Stimulated activated CD4-positive, alpha-beta T cell treated with anti-CD3 and anti-CD28 coated beads, Interleukin-2, amount 100 ng/mL, for 24 hours (primary cell): ENCODE measurements around the gene KDM2B.
"Not testable (repeated sequence)": the region's sequence is repeated elsewhere in the genome, so short reads cannot be mapped to it uniquely, and the experiment has no call there.

Experiments
- DNase-seq, 2 donors: peaks; one replicate each; pipeline ENCODE4 v3.0.0-alpha.2; 2020

KDM2B gene

DNA sequence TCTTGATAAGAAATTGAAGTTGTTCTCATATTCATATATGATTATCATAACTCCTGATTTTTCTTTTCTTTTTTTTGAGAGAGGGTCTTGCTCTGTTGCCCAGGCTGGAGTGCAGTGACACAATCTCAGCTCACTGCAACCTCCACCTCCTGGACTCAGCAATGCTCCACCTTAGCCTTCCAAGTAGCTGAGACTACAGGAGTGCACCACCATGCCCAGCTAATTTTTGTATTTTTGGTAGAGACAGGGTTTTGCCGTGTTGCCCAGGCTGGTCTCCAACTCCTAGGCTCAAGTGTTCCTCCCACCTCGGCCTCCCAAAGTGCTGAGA is 2.5 kb upstream of the KDM2B start:
- DNase-seq: not testable (repeated sequence)

DNA sequence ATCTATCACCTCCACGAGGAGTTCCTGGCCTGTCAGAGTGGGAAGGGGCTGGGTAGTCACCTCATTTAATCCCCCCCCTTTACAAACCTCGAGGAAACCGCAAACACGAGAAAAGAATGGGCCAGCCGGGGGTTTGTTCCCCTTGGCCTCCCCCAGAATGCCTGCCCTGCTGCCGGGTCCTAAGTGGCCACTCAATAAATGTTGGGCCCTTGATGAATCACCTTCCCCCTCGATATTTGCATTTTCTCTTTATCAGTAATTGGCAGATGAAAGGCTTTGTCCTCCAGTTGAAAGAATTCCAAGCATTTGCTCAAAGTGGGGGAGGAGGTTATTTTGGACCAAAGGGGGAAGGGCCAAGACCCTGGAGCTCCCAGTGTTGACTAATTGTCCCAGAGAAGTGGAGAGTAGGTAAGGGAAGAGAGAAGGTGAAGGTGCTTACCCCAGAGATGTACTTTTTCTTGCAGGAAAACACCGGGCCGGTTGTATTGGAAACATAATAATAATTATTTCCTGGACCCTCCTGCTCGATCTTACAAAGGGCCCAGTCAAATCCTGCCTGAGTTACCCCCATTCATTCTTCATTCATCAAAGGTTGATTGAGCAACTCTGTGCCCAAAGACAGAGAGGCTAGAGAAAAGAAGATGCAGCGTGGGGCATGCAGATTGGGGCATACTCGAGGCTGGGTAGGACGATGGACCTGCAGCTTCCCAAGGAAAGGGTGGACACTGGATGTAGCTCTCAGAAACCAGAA is 1.9 kb upstream of the KDM2B start:
- no peak for DNase-seq

DNA sequence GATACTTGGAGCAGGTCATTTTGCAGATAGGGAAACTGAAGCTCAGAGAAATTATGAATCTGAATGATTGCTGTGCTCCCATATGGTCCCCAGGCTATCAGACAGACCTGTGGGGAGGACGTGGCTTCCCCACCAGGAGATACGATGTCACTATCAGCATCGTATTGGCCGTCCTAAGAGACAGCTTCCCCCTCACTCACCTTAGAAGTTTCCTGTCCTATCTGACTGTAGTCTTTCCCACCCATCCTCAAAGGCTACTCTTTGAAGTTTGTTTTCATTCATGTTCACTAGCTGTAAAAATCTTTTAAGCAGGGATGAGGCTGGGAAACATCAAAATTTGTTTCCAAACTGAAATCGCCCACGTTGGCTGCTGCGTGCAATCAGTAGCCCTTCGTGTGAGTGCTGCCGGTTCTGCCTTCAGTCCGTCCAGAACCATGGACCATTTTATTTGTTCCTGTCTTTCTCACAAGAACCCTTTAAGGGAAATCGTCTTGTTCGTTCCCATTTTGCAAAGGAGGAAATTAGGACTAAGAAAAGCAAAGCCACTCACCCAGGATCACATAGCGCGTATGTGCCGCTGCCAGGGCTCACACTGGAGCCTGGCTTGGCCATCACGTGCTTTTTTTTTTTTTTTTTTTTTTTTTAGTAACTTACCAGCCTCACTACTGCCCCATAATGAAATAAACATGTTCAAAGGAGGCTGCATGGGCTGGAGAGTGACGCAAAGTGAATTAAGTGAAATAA is 1.0 kb upstream of the KDM2B start:
- peak in 1 of 2 donors; percentile 7 for DNase-seq

GRCh38 chr12:121579981-121580868 is 598 bp downstream of the KDM2B start:
- DNase-seq: peak; percentile 76 to 77

DNA sequence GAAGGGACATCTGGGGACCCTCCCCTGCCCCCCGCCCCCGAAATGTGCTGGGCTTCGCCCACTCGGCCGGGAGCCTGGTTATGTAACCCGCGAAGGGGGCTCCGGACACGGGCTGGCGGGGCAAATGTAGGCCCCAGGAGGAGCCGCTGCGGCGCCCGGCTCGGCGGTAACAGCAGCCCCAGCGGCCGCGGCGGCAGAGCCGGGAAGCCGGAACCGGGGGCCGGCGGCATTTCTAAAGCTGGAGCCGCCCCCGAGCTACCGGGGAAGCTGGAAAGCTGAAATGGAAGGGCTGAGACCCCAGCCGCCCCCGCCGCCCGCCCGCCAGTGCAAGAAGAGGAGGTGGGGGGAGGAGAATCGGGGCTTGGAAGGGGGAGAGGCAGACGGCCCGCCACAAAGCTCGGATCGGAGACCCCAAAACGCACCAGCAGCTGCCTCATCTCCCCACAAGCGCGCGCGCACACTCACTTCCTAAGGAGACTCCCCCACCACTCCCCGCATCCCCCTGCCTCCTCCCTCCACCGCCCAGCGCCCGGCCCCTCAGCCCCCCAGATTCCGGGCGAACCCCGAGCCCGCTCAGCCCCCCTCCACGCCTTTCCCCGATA is 1.5 kb downstream of the KDM2B start:
- DNase-seq: peak; percentile 39 to 43

- DNase-seq: peak; percentile 23 to 26
Observed at GRCh38 chr12:121578230-121579189, 2.3 kb downstream of the KDM2B start.

- DNase-seq: no peak
Observed at GRCh38 chr12:121577443-121578180, 3.2 kb downstream of the KDM2B start.

DNA sequence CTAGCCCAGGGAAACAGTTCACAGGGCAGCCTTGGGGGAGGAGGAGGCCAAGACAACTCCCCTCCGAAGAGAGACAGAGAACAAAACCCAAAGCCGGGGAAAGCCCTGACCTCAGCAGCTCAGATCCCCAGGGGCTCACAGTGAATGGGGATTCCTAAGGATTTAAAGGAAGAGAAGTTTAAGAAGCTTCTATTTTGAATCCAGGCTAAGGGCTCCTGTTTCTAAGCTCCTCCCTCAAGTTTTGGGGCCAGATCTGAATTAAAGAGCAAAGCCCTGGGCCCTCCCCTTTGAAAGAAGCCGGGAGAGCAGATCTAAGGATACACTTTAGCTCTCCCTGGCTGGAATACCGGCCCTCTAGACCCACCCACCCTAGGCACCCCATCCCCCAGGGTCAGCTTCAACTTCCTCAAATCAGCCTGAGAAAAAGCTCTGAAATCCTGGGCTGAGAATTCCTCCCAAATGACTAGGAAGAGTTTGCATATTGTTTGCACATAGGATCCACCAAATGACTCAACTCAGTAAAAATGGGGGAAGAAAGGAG is 3.9 kb downstream of the KDM2B start:
- DNase-seq: no peak

DNA sequence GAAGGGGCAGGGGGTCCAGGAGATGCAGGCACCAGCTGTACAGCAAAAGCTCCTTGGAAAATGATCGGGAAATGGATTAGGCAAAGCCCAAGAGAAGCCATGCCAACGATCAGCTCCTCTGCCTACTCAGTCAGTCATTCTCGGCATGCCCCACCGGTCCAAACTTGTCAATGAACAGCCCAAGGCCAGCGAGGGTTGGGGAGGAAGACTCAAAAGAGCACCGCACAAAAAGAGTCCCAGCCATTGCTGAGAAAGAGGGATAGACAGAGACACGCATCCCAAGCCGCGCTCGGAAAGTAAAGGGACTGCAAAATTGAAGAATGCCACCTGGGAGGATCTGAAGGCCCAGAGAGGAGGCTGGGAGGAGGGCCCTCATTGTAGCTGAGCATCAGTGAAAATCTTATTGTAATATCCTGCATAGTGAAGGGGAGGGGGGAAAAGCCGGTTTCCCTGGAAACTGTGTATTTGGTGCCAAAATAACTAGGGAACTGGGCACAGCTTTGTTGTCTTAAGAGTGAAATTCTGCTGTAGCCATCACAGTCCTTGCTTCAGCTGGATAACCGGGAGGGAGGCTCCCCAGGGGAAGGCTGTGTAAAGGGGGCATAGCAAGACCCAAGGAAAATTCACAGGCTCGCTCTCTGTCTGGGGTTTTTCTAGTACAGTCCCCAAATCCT is 4.7 kb downstream of the KDM2B start:
- no peak for DNase-seq

GRCh38 chr12:121575051-121575450 is 5.8 kb downstream of the KDM2B start:
- DNase-seq: no peak

- DNase-seq: no peak
Observed at GRCh38 chr12:121574025-121574424, 6.8 kb downstream of the KDM2B start.

GRCh38 chr12:121571920-121572319 is 8.9 kb downstream of the KDM2B start:
- no peak for DNase-seq

GRCh38 chr12:121570467-121571283 is 10.1 kb downstream of the KDM2B start:
- DNase-seq: no peak

GRCh38 chr12:121568971-121569751 is 11.7 kb downstream of the KDM2B start:
- no peak for DNase-seq

DNA sequence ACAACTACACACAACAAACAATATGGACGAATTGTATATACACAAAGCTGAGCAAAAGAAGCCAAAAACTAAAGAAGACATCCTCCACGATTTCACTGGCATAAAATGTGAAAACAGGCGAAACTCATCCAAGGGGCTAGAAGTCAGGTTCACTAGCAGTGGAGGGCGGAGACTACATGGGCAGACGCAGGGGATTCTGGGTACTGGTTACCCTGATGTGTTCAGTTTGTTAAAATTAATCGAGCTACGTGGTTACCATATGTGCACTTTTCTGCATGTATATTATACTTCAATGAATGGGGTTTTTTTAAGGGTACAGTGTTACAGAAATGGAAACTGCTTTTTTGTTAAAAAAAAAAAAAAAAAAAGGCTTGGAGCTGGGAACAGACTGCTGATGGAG is 12.3 kb downstream of the KDM2B start:
- DNase-seq: no peak

DNA sequence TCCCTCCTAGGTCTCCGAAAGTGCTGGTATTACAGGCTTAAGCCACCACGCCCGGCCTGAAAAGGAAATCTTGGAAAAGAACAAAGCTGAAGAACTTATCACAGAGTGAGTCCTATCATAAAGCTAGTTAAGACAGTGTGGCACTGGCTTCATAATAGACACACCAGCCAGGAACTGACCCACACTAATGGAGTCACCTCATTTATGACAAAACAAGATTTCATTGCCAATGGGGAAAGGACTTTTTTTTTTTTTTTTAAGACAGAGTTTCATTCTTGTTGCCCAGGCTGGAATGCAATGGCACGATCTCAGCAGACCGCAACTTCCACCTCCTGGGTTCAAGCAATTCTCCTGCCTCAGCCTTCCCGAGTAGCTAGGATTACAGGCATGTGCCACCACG is 15.7 kb downstream of the KDM2B start:
- DNase-seq: no peak

GRCh38 chr12:121562488-121562887 is 18.3 kb downstream of the KDM2B start:
- no peak for DNase-seq

DNA sequence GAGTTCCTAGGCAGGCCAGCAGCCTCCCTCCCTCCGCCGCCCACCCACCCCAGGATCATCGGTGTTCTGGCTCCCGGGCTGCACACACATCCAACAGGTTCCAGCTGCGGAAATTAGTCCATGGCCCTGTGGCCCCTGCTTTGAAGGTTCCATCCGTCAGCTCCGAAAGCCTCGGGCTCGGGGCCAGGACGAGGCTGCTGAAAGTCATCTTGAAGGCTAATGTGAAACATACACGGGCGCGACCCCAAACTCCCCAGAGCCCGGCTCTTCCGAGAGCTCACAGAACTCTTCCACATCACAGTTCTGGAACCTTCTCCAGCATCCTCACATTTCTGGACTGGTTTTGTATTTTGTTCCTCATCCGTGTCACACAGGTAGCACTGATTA is 19.8 kb downstream of the KDM2B start:
- no peak for DNase-seq
